ENCODE measurements around the gene PTPRQ.

The PTPRQ gene

DNA sequence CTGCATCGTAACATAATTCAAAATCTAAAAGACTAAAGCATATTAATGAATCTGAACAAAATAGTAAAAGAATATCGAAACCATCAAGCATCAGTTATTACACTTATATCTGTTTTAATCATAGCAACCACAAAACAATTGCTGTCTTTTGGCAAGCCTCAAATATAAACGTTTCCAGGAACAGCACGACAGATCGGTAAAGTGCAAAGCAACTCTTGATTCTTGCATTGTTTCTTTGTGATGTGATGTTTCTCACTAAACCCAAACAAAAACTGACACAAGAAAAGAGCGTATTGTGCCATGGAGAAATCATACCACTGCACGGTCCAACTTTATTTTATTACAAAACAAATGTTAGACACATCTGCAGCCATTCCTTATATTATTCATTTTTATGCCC, 254.2 kb downstream of the PTPRQ start:
- in situ Hi-C loops (cut with MboI; ENCODE audit: low sequenced_read_pairs) = no loop called here

DNA sequence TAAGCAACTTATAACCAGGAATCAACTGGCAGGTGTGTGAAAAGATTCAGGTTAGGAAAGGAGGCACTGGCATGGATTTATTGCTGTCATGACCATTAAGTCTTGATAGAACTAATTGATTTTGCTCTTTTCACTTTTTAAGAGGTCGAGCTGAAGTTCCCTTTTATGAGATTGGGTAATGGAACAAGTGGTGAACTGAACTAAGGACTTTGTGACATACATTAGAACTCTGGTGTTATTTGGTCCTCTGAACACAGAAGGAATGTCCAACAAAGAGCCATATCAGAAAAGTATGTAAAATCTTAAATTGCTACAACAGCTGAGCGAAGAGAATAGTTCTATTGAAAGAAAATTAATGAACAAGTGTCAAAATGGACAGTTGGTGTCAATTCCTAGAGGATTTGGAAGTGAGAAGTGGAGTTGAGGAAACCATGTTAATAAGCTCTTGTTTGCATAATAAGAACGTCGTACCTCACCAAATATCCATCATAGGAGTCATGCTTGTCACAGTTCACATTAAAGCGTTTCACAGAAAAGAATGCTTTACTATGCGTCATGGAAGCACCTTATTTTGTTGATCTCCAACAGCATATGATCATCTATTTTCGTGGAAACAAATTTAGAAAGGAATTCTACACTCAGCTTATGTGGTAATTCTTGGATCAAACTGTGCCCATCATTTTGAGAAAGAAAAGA, 255.0 kb downstream of the PTPRQ start:
- in situ Hi-C loops (cut with MboI; ENCODE audit: low sequenced_read_pairs) = no loop called here

DNA sequence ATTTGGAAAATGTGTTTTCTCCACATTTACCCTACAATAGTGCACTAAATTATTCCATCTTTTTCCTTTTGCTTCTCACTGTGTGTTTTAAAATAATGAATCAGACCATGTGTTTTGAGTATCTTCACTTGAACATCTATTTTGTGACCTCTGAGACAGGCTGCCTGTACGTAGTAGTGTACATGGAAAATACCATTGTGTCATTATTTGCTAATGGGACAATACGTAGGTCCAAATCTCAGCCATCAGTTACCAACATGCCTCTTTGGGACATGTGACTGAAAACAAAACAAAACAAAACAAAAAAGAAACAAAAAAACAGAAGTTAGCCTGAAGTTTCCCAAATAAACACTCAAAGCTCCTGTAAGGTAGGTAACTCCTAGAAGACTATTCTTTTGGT, 256.3 kb downstream of the PTPRQ start:
- in situ Hi-C loops (cut with MboI; ENCODE audit: low sequenced_read_pairs) = no loop called here

DNA sequence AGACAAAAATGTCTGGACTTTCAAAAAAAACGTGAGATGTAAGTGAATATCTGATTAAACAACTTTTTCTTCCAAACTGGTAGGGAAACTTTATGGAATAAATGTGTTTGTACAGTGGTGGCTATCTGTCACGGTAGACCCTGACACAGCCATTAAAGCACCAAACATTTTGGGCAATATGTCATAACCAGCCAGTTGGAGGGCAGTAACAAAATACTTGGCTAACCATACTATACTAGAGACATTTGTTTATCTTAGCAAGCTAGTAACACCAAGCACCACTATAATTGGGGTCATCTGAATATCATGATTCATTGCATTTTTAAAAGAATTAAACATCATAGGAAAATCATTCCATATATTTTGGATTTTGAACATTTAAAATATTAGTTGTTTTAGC, 257.4 kb downstream of the PTPRQ start:
- in situ Hi-C loops (cut with MboI; ENCODE audit: low sequenced_read_pairs) = no loop called here

DNA sequence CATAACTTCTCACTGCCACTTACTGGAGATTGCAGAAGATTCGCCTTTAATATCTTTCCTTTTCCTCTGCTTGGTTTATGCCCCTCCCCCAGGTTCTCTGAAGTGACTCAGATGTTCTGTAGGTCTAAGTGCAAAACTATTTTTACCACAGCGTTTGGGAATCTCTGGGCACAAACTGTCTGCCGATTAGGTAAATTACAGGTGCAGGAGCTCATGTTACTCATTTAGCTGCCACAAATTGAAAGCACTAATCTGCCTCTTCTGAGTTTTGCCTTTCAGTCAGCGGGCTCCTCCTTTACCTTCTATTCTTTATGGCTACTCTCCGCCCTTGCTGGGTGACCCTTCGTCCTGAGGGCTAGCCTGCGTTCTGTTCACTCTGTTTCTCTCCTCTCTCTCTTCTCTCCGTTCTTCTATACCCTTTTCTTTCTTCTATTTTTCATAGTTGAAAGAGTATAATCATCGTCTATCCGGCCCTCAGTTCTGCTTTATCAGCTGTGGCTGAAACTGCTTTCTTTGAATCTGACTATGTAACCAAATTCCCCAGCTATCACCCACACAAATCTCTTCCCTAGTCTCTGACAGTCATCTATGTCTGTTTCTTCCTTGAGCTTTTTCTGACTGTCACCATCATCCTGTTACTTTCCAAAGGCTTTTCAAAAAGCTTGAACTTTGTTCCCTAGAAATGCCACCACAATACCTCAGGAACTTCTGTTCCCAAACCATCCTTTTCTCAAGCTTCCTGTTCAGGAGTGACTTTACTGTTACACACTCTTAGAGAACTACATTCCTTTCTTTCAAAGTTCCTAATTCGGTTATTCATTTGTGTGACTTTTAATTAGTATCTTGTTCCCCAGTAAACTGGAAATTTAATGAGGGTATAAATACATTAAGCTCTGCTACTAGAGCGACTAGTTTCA, 259.1 kb downstream of the PTPRQ start:
- in situ Hi-C loops (cut with MboI; ENCODE audit: low sequenced_read_pairs) = no loop called here

DNA sequence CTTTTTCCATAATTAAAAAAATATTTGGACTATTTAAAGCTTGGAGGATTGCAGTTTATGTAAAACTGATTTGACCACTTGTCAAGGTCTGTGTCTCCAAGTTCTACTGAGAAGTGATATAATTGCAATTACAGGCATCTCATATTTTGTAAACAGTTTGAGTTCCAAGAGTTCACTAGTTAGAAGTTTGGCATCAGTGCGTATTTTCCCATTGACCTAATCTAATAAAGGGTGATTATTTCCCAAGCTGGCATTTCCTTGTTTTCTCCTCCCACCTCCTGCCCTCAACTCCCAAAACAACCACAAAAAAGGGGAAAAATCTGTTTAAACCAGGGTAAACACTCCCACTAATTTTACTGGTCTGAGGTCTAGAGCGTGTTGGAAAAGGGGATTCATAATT, 260.4 kb downstream of the PTPRQ start:
- in situ Hi-C loops (cut with MboI; ENCODE audit: low sequenced_read_pairs) = no loop called here

DNA sequence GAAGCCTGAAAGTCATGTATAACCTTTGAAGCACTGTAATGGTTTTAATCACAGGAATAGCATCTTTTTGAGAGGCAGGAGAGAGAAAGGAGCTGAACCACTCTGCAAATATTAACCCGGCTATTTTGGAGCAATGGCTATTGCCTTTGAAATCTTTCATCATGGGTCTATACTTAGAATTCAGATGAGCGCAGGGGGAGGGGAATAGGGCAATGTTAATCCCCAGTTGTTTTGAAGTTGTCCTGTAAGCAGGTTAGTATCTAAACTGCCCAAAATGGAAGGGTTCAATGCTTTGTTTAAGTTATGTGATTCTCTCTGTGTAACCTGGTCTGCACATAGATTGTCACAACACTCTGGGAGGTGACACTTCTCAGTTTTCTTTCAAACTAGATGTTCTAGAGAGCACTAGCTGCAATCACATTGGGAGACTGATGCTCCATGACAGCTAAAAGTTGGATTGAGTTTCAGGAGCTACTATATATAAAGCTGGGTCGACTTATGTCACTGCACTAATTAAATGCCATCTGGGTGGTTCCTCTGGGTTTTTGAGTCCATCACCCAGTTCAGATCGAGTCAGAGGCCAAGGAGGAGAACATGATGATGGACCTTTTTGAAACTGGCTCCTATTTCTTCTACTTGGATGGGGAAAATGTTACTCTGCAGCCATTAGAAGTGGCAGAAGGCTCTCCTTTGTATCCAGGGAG, 263.2 kb downstream of the PTPRQ start, which contains the start of gene MYF6:
MYF6 (plus strand) TSS at position 509 of the 704 bp plus-strand sequence; CDS start at position 595, 86 bp downstream.
- in situ Hi-C loops (cut with MboI; ENCODE audit: low sequenced_read_pairs) = no loop called here

DNA sequence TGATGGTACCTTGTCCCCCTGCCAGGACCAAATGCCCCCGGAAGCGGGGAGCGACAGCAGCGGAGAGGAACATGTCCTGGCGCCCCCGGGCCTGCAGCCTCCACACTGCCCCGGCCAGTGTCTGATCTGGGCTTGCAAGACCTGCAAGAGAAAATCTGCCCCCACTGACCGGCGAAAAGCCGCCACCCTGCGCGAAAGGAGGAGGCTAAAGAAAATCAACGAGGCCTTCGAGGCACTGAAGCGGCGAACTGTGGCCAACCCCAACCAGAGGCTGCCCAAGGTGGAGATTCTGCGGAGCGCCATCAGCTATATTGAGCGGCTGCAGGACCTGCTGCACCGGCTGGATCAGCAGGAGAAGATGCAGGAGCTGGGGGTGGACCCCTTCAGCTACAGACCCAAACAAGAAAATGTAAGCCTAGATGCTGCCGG, 263.8 kb downstream of the PTPRQ start:
- in situ Hi-C loops (cut with MboI; ENCODE audit: low sequenced_read_pairs) = no loop called here

DNA sequence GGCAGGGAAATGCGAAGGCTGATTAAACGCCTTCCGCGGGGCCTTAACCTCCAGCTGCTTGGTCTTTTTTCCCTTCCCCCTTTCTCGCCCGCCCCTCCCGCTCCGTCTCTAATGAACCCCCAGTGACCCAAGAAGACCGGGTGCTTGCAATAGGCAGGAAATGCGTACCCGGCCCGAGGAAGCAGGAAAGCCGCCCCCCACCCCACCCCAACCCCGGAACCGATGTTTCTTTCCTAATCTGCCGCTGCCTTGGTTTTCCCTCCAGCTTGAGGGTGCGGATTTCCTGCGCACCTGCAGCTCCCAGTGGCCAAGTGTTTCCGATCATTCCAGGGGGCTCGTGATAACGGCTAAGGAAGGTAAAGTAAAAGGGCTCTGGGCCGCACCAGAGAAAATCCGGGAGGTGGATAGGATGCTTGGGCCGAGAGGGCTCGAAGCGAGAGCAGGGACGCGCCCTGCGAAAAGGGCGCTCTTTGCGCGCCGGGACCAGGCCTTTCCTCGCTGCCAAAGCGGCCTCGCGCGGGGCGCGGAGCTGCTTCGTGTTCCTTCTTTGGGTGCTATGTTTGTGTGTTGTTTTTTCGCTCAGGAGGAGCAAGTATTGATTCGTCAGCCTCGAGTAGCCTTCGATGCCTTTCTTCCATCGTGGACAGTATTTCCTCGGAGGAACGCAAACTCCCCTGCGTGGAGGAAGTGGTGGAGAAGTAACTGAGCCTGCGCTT, 264.4 kb downstream of the PTPRQ start:
- in situ Hi-C loops (cut with MboI; ENCODE audit: low sequenced_read_pairs) = no loop called here

DNA sequence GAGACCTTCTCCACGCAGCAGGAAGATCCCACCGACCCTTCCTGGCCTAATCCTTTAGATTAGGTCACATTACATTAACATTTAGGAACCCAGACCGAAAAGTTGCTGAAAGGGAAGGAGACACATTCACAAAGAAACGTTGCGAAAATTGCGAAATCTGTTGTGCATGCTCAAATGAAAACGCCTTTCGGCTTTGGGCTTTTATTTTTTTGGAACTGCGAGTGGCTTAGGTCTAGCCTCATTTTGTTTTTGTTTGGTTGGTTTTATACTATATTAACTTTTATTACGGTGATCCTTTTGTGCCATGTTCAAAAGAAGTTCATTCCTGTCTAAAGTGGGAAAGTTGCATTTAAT, 264.9 kb downstream of the PTPRQ start:
- in situ Hi-C loops (cut with MboI; ENCODE audit: low sequenced_read_pairs) = no loop called here

DNA sequence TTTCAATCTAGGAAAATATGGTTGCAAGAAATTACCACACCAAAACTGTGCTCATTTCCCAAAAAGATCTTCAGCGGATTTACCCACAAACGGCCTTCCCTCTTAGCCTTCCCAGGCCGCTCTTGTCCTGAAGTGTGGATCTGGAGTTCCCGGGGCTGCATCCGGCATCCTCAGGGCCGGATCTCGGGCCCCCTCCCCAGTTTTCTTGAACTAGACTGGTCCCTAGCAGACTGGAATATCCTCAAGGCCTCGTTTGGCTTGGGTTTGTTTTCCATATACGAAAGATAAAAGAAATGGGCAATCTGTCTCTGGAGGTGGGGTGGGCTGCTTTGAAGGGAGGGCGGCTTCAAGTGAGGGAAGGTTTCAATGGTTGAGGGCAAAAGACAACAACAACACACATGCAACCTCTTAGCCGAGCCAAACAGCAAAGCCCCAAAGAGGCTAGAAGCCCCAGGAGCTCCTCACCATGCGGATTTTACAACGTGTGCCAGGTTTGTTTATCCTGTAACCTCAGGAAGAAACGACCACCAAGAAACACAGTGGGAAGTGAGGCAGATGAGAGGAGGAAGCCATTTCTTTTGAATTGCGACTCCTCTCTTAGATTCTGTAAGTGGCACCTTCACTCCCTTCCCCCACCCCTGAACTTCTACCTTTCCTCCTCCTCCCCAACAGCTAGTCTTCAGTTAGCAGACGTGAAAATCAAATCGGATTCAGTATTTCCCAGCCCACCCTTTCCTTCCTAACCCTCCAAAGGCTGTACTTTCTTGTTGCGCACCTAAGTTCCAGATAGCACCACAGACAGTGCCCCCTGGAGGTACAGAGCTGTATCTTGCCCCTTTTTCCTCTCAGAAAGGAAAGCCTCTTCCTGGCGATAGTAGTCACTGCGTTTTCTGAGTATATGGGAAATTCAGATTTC, 266.0 kb downstream of the PTPRQ start:
- in situ Hi-C loops (cut with MboI; ENCODE audit: low sequenced_read_pairs) = no loop called here

DNA sequence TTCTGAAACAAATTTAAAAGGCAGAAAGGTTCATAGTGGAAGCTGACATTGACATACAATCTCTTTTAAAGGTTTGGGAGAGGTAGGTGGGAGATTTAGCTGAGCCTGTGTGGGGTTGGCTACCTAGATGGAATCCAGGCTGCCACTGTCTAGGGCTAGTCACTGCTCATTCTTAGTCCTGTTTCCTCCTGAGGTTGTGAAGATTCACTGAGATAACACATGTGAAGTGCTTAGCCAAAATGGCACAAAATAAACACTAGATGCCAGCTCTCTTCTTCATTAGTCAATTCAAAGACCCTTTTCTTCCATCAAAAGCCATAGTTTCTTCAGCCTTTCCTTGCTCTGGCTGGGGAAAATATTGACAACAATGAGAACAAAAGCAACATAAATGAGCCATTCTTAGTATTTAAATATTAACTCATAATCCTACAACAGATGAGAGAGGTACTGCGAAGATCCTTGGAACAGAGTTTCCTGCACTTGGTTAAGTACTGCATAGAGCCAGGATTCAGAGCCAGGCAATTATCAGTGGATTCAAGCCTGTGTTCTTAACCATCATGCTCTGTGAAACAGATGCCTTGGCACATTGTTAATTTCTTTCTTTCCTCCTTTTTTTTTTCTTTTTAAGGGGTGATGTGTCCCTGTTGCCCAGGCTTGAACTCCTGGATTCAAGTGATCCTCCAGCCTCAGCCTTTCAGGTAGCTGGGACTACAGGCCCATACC, 266.9 kb downstream of the PTPRQ start:
- in situ Hi-C loops (cut with MboI; ENCODE audit: low sequenced_read_pairs) = no loop called here

DNA sequence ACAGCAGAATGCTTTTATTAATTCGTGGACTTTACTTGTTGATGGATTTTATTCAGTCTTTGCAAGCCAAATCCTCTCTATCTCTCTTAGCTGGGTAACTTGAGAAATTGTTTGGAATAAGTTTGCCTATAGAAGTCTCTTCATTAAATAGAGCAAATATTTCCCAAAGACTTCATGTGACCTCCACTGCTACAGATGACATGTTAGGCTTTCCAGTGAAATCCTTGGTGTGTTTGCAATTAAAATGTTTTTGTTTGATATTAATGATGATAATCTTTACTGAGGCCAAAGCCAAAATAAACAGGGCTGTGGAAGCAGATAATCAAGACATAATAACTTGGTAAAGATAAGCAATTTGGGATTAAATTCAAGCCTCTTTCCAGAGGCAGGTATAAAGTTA, 267.8 kb downstream of the PTPRQ start:
- in situ Hi-C loops (cut with MboI; ENCODE audit: low sequenced_read_pairs) = no loop called here

DNA sequence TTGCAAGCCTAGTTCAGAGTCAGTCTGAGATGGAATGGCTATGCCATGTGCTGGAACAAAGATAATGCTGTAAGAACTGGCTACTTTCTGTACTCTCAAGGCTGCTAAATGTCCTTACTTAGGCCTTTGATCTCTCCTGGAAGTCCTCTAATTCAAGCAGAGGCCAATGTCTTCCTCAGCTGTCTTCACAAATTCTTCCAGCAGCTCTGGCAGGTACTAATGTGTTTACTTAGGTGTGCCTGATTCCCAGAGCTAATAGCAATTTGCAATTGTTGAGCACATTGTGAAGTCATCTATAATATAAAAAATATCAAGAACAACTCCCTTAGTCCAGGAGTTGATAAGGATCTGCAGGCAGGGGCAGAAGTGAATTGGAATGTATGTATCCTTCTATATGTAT, 268.8 kb downstream of the PTPRQ start:
- in situ Hi-C loops (cut with MboI; ENCODE audit: low sequenced_read_pairs) = no loop called here

DNA sequence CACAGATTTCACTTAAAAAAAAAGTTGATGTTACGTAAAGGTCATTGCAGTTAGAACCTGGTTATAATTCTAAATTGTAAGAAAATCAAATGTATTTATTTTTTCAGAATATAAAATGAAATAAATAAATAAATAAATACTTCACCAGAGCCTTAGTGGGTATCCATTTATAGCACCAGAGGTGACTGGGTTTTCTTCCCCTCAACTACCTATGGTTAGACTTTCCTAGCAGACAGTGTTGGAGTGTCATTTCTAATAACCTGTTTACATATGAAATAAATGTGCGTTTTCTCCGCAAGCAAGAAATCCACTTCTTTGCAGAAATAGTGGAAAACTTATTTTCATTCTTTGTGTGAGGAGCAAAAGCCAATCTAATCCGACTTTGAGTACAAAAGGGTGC, 269.4 kb downstream of the PTPRQ start:
- in situ Hi-C loops (cut with MboI; ENCODE audit: low sequenced_read_pairs) = no loop called here

DNA sequence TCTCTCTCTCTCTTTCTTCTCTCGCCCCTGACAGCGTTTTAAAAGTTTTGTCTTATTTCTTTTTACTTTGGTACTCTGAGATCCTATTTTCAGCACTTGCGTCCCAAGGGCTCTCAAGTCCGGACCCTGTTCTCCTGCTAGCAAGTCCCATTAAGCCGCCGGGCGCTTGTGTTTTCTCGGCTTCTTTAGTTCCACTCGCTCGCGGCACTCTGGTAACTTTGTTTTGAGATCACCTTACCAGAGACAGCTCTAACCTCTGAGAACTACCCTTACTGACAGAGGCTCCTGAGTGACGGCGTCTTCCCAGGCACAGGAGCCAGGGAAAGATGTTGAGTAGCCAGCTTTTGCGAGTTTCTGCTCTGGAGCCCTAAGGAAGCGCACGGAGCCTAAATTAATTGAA, 270.0 kb downstream of the PTPRQ start:
- in situ Hi-C loops (cut with MboI; ENCODE audit: low sequenced_read_pairs) = no loop called here

DNA sequence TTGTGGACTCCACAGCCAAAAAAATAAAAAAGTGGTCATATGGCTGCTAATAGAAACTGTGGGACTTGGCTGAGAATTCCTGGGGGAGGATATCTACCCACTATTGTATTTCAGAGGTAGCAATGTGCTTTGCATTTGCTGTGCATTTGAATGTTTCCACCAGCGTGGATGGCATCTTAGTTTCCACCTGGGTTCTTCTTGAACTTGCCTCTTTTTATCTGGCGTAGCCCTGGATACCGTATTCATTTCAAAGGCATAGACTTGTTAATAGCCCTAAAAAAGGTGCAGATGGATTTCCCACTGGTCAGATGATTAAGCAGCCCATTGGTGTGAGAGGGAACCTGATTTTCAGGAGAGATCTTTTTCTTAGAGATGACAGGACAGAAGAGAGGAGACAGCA, 270.8 kb downstream of the PTPRQ start:
- in situ Hi-C loops (cut with MboI; ENCODE audit: low sequenced_read_pairs) = no loop called here

DNA sequence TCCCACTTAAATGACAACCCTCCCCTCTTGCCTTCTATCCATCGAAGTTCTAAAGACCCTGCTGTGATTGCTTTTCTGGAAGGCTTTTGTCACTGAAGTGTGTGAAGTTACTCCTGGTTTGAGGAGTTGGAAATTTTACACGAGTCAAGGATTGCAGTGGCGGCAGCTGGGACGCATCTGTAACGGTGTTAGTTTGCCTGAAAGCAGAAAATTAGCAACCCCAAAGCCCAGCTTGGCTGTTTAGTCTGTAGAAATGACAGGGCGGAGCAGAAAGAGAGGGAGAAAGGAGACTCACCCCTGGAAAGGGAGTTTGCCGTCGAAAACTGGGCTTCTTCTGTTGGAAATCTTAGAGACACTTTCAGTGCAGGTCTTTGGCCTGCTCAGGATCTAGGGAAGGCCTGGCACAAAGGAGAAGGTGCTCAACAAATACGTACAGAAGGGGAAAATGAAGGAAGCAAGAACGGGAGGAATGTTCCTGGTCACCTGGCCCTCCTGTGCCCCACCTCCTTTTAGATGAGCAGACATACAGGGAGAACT, 271.7 kb downstream of the PTPRQ start:
- in situ Hi-C loops (cut with MboI; ENCODE audit: low sequenced_read_pairs) = no loop called here

Data from HL-60/S4 (cell line).